ENCODE results near the gene MAST3. TPM values are rescaled to one million over a fixed set of nuclear protein-coding genes. Genes with fewer than 3 reads are reported as not detected.

The MAST3 gene
- total and polyA plus RNA-seq, 2 of the 13 experiments (the other 11 are each of a cell fraction or from before 2014, with no cell fraction given) = 4.1 to 4.6 TPM

DNA sequence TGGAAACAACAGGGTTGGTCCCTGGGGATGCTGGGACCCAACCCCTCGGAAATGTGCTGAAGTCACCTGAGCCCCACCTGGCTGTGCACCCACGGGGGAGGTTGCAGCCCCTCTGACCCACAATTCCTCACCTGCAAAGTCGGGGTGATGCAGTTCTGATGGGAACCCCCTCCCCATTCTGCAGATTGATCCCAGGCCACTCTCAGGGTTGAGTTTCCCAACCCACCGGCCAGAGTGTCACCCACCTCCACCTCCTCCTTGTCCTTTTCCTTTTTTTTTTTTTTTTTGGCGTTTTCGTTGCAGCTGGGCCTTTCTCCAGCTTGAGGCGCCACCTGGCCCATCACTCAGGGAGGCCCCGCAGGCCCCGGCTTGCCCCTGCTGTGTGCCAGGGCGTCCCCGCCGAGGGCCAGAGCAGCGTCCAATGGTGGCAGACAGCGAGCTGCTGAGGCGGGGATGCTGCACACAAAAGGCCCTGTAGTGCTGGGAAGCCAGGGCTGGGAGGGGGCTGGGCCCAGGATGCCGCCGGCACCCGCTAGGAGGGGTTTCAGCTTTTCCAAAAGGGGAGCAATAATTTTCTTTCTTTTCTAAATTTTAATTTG, 60.0 kb downstream of the MAST3 start (continued):
- TF ChIP-seq GTF2F1 (IDR thresholded peaks at IDR 0.05; ENCODE audit: low read length) (no peak), CREM (IDR thresholded peaks at IDR 0.05) (no peak), CREM (CRISPR knock-in tag; IDR thresholded peaks at IDR 0.05) (no peak), XRCC5 (optimal IDR thresholded peaks at IDR 0.05; ENCODE audit: low read length) (peak; percentile 9), MBNL3 (CRISPR knock-in tag; conservative IDR thresholded peaks at IDR 0.05) (no peak), SOX13 (IDR thresholded peaks at IDR 0.05) (no peak), SOX13 (CRISPR knock-in tag; conservative IDR thresholded peaks at IDR 0.05 in 1 of 2, IDR thresholded peaks at IDR 0.05 in 1 of 2) (no peak), ESRRA (CRISPR knock-in tag; IDR thresholded peaks at IDR 0.05; ENCODE audit: low read depth) (no peak), E2F1 (CRISPR knock-in tag; IDR thresholded peaks at IDR 0.05) (no peak), HNRNPK (IDR thresholded peaks at IDR 0.05; ENCODE audit: low read depth, low read length, poor library complexity, severe bottlenecking) (no peak), KDM1A (CRISPR knock-in tag; IDR thresholded peaks at IDR 0.05) (no peak), SMAD9 (CRISPR knock-in tag; IDR thresholded peaks at IDR 0.05) (no peak), EP300 (IDR thresholded peaks at IDR 0.05; ENCODE audit: low read depth in 2 of 2, low read length in 2 of 2) (no peak), EP300 (CRISPR knock-in tag; IDR thresholded peaks at IDR 0.05; ENCODE audit: borderline replicate concordance) (no peak), RBM22 (optimal IDR thresholded peaks at IDR 0.05; ENCODE audit: low read length) (peak; percentile 38), ZFY (CRISPR knock-in tag; IDR thresholded peaks at IDR 0.05) (no peak), ZNF331 (CRISPR knock-in tag; IDR thresholded peaks at IDR 0.05) (0 out of 2 replicates have a peak, but pooled peaks have one; percentile 0), ZNF768 (CRISPR knock-in tag; IDR thresholded peaks at IDR 0.05) (peak; percentile 45; the same call in 1 of the 2 replicates), ZBTB3 (CRISPR knock-in tag; IDR thresholded peaks at IDR 0.05; ENCODE audit: borderline replicate concordance, low read depth) (no peak), ZNF224 (CRISPR knock-in tag; IDR thresholded peaks at IDR 0.05) (no peak), NFIB (CRISPR knock-in tag; IDR thresholded peaks at IDR 0.05; ENCODE audit: borderline replicate concordance) (no peak), SMAD1 (CRISPR knock-in tag; IDR thresholded peaks at IDR 0.05; ENCODE audit: borderline replicate concordance, low read depth) (no peak), IKZF5 (CRISPR knock-in tag; IDR thresholded peaks at IDR 0.05) (no peak), U2AF2 (IDR thresholded peaks at IDR 0.05; ENCODE audit: low read depth, low read length) (no peak)
- TF ChIP-seq, protein P1, sequence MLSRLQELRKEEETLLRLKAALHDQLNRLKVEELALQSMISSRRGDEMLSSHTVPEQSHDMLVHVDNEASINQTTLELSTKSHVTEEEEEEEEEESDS (CRISPR knock-in tag; IDR thresholded peaks at IDR 0.05; ENCODE audit: borderline replicate concordance) = no peak

All from HepG2 (cell line).